ENCODE results near the gene KLHL17.
"Not testable (repeated sequence)": the region's sequence is repeated elsewhere in the genome, so short reads cannot be mapped to it uniquely, and the experiment has no call there.

Gene KLHL17

GRCh38 chr1:937521-937920 is 22.9 kb upstream of the KLHL17 start:
- ATAC-seq (no peak), DNase-seq (no peak)

DNA sequence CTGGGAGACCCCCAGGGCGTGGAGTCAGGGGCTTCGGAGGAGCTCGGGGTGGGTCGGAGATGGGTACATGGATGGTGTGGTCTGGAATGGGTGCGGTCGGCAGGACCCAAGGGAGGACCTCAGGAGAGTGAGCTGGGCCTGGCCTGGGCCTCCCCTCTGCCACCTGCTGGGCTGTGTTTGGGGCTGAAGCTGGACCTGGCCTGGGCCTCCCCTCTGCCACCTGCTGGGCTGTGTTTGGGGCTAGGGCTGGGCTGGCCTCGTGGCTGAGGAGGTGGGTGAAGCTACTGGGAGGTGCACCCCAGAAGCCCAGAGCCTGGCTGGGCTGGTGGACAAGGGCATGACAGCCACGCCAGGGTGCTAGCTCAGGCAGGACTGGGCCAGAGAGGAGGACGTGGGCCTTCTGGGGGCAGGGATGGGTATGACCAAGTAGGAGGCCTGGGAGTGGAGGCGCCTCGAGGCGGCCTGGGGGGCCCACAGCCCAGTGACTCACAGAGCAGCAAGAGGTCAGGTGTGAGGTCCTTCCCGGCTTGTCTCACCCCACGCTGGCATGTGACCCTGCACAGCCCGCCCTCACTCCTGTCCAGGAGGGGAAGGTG is 22.2 kb upstream of the KLHL17 start:
- ATAC-seq (no peak), DNase-seq (no peak)

- no peak for ATAC-seq
- DNase-seq: no peak
Observed at GRCh38 chr1:938711-939489, 21.5 kb upstream of the KLHL17 start.

- no peak for DNase-seq
- no peak for ATAC-seq
Observed at GRCh38 chr1:939511-940106, 20.8 kb upstream of the KLHL17 start.

- DNase-seq: no peak
- no peak for ATAC-seq
Observed at GRCh38 chr1:940107-941014, 20.0 kb upstream of the KLHL17 start.

DNA sequence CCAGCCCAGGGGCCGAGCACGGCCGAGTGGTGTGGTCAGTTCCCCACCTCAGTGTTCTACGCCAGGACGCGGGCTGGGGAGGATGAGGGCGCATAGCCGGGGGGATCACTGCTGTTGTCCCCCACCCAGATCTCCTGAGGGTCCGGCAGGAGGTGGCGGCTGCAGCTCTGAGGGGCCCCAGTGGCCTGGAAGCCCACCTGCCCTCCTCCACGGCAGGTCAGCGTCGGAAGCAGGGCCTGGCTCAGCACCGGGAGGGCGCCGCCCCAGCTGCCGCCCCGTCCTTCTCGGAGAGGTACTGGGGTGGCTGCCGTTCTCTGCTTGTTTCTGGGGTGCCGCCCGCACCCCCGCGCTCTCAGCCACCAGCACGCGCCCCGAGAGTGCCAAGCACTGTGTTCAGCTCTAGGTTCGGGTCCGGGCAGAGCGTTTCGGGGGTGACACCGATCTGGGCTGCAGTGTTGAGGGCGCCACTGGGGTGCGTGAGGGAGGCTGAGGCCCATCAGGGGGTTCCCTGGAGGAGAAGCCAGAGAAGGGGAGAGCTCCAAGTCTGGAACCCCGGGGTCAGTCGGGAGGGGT is 19.3 kb upstream of the KLHL17 start:
- ATAC-seq: no peak
- no peak for DNase-seq

GRCh38 chr1:941588-942383 is 18.6 kb upstream of the KLHL17 start:
- ATAC-seq: no peak
- DNase-seq: peak; percentile 41

- no peak for ATAC-seq
- no peak for DNase-seq
Observed at GRCh38 chr1:942411-942821, 18.0 kb upstream of the KLHL17 start.

GRCh38 chr1:942864-943533 is 17.4 kb upstream of the KLHL17 start:
- DNase-seq (no peak), ATAC-seq (no peak)

DNA sequence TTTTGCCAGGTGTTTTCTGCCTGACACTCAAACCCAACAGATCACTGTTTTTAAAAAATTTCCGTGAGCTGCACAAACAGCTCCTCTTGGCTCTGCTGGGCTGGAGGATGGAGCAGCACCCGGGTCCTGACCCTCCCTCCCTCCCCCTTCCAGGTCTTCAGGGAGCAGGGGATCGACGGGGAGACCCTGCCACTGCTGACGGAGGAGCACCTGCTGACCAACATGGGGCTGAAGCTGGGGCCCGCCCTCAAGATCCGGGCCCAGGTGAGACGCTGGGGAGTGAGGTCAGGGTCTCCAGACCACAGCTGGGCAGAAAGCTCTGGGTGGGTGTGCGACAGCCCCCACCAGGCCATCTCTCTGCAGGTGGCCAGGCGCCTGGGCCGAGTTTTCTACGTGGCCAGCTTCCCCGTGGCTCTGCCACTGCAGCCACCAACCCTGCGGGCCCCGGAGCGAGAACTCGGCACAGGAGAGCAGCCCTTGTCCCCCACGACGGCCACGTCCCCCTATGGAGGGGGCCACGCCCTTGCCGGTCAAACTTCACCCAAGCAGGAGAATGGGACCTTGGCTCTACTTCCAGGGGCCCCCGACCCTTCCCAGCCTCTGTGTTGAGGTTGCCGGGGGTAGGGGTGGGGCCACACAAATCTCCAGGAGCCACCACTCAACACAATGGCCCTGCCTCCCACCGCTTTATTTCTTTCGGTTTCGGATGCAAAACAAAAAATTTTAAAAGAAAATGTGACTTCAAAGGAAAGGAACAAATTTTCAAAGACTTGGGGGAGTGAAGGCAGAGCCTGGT is 16.6 kb upstream of the KLHL17 start:
- DNase-seq (no peak), ATAC-seq (no peak)

DNA sequence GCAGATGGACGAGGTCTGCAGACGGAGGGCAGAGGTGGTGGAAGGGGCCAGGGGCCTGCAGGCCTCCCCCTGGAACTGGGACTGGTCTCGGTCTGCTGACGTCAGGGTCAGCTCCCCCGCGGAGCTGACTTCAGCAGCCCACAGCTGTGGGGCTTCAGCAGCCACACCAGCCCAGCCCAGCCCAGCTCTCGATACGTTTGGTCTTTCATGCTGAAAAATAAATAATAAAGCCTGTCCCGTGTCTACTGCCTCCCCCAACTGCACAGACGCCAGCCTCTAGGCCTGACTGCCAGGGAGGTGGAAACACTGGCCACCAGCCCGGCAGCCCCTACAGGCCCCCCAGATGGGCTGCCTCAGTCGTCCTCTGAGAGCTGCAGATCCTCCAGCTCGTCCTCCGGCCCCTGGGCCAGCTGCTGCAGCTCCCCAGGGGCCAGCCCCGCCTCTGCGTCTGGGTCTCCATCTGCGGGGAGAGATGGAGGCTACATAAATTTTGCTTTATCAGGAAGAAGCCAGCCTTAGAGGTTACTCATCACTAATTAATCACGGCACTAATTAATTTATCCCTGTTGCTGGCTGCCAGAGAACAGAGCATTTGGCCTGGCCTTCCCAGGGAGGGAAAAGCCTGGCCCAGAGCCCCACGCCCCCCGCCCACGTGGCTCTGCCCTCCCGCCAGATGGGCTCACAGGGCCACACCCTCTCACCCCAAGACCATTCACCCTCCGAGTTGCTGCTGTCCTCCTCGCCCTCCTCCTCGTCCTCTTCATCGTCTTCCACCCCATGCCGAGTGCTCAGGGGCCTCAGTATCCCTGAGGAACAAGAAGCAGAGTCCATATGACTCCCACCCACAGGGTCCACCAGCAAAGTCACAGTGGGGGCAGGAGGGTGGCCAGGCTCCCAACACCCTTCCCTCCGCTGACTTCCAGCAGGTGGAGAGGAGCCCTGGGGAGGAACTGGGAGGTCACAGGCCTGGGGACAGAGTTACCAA is 15.8 kb upstream of the KLHL17 start:
- no peak for DNase-seq
- ATAC-seq: no peak

DNA sequence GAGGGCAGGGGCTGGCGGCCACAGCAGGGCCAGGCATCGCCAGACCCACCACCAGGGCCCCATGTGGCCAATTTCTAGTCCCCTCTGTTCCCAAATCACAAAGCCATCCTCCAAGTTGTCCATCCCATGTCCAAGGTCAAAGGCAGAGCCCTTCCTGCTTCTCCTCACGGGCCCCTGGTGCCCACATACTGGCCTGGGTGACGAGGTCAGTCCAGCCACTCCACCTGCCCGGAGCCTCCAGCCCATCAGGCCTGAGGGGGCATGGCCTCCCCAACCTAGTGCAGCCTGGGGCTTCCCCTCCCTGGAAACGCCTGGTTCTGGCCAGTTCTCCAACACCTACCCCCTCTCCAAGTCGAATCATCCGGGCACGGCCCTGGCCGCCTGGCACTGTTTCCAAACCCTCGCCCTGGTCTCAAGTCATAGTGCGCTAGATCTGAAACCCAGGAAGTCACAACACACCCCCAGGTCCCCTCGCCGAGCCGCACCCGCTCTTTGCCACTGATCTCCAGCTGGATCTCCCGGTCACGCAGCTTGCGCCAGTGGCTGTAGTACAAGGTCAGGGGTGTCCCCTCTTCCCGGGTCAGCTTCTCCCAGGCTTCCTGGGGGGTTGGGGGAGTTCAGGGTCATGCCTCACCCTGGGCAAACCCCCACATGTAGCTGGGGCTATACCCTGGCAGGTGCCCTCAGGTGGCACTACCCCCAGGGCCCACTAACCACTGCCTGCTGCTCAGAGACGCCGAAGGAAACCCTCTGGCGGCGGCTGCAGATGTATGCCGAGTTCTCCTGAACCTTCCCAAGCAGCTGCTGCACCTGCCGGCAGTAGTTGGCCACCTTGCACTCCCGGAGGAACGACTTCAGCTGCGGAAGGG is 14.5 kb upstream of the KLHL17 start:
- DNase-seq (no peak), ATAC-seq (no peak)

DNA sequence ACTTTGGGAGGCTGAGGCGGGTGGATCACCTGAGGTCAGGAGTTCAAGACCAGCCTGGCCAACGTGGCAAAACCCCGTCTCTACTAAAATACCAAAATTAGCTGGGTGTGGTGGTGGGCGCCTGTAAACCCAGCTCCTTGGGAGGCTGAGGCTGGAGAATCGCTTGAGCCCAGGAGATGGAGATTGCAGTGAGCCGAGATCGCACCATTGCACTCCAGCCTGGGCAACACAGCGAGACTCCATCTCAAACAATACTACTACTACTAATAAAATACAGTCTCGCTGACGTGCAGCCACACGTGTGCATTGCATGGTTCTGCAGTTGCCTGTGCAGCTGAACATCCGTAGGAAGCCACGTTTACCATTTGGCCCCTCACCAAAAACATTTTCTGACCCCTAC is 13.6 kb upstream of the KLHL17 start:
- DNase-seq, ATAC-seq: not testable (repeated sequence)

DNA sequence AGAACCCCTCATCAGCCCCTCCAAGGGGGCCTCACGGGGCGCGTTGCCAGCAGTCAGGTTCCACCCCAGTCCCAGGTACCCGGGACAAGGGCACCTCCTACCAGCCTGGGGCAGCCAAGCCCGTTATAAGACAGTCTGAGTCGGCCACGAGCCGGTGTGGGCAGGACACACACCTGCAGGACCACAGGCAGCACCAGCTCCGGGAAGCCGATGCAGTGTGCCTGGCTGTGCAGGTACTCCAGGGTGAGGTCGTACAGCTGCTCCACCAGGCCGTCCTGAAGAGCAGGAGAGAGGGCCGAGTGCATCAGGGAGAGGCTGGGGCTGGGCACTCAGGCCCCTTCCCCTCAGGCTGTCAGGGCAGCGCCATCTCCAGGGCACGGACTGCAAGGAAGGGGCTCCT is 12.4 kb upstream of the KLHL17 start:
- DNase-seq (no peak), ATAC-seq (no peak)

- DNase-seq (no peak), ATAC-seq (no peak)
Observed at GRCh38 chr1:950268-950667, 10.1 kb upstream of the KLHL17 start.

- ATAC-seq: no peak
- no peak for DNase-seq
Observed at GRCh38 chr1:950881-951280, 9.5 kb upstream of the KLHL17 start.

- DNase-seq (no peak), ATAC-seq (no peak)
Observed at GRCh38 chr1:951364-951763, 9.0 kb upstream of the KLHL17 start.

GRCh38 chr1:952201-952600 is 8.2 kb upstream of the KLHL17 start:
- ATAC-seq (no peak), DNase-seq (no peak)

All from stimulated activated naive CD8-positive, alpha-beta T cell treated with anti-CD3 and anti-CD28 coated beads, Interleukin-15, Interleukin-2, amounts not matched to agents 100 U/mL and 50 U/mL, for 24 hours (primary cell).